Fibroblast of skin of back (primary cell): Measurements from ENCODE around the gene CNGB1.
"Not testable (repeated sequence)": the region's sequence is repeated elsewhere in the genome, so short reads cannot be mapped to it uniquely, and the experiment has no call there.

Experiments used
- DNase-seq: peaks from one replicate; pipeline ENCODE4 v3.0.0-alpha.2; 2013

The CNGB1 gene

GRCh38 chr16:57903656-57904055, 67.3 kb downstream of the CNGB1 start:
- DNase-seq = no peak

- DNase-seq = no peak
Measured at GRCh38 chr16:57901480-57902069, 69.4 kb downstream of the CNGB1 start.

GRCh38 chr16:57900796-57901479, 70.0 kb downstream of the CNGB1 start:
- DNase-seq = no peak

DNA sequence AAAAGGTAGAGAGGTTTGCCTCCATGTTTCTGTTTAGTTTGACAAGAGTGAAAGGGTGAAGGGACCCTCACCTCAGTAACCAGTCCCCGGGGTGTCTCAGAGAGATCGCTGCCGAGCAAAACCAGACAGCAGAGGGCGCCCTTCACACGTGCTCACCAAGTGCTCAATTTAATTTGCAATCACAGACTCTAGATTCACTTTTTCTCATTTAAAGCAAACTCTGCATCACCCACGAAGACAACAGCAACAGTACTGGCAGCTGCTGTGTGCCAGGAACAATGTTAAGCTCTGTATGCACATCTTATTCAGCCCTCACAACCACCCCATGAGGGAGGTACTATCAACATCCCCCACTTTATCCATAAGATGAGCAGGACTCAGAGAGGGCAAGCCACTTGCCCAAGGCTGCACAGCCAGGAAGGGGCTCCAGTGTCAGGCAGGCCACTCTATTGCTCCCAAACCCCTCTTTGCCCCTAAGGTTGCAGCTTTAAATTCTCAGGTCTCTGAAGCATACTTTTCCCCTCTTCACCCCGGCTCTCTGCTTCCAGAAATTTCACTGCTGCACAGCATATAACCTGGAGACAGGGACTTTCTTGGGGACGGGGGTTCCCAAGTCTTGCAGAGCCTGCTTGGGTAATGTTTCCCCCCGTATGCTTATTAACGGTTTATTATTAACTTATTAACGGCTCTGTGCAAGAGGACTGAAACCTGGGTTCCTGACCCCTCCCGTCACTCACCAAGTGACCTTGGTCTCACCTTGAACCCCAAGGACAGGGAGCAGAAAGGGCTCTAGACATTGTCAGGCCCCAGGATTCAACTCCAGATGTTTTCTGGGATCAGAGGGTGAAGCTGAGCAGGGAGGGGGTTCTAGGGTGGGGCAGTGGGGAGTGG, 70.9 kb downstream of the CNGB1 start:
- DNase-seq = peak; percentile 54

DNA sequence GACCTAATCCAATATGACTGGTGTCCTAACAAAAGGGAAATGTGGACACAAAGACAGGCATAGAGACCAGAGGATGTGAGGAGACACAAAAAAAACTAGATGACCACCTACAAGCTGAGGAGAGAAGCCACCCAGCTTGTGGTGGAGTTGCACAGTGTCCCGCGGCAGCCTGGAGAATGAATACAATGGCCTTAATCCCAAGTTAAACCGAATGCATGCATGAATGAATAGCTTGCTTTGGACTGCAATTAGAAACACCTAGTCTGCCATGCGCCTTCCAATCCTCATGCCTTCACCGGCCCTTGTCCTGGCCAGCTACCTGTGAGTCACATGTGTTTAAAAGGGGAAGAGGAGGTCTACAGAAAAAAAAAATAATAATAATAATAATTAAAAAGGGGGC, 72.0 kb downstream of the CNGB1 start:
- DNase-seq = no peak

GRCh38 chr16:57897996-57898395, 72.9 kb downstream of the CNGB1 start:
- DNase-seq = no peak

GRCh38 chr16:57897053-57897784, 73.7 kb downstream of the CNGB1 start:
- no peak for DNase-seq

DNA sequence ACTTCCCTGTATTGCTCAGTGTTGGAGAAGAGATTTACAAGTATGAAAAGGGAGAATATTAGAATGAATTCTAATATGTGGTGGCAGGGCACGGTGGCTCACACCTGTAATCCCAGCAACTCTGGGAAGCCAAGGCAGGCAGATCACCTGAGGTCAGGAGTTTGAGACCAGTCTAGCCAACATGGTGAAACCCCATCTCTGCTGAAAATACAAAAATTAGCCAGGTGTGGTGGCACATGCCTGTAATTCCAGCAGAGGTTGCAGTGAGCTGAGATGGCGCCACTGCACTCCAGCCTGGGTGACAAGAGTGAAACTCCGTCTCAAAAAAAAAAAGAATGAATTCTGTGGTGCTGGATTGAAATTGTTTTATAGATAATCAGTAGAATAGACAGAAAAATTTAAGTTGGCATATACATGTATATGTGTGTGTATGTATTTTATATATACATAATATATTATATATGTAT, 75.8 kb downstream of the CNGB1 start:
- DNase-seq = not testable (repeated sequence)

DNA sequence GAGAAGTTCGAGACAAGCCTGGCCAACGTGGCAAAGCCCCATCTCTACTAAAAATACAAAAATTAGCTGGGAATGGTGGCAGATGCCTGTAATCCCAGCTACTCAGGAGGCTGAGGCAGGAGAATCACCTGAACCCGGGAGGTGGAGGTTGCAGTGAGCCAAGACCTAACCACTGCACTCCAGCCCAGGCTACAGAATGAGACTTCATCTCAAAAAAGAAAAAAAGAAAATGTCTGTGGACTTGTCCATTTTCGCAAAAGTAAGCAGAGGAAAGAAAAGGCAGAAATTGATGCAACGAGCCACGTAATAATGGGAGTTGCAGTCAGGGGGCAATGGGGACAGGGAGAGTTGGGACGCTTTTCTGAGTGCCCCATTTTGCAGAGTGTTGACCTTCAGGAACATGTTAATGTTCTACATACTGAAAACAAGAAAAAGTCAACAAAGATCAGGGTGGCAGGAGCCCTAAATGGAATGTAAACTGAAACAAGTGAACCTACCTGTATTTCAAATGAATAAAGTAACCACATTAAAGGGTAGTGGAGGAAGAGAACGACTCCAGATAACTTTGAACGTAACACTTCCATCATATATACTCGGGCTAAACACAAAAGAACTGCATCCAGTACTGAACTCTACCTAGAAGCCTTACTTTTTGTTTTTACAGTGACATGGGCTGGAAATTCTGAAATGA, 76.4 kb downstream of the CNGB1 start:
- no peak for DNase-seq

- peak; percentile 38 for DNase-seq
Measured at GRCh38 chr16:57893559-57894389, 77.2 kb downstream of the CNGB1 start.

DNA sequence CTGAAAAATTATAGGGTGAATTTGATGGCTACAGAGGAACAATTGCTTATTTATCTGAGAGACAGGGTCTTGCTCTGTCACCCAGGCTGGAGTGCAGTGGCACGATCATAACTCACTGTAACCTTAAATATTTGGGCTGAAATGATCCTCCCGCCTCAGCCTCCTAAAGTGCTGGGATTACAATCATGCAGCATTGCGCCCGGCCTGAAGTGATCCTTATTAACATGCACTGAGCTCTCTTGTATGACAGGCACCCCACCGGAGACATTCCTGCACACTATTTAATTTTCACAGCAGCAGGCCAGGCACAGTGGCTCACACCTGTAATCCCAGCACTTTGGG, 77.7 kb downstream of the CNGB1 start:
- no peak for DNase-seq

DNA sequence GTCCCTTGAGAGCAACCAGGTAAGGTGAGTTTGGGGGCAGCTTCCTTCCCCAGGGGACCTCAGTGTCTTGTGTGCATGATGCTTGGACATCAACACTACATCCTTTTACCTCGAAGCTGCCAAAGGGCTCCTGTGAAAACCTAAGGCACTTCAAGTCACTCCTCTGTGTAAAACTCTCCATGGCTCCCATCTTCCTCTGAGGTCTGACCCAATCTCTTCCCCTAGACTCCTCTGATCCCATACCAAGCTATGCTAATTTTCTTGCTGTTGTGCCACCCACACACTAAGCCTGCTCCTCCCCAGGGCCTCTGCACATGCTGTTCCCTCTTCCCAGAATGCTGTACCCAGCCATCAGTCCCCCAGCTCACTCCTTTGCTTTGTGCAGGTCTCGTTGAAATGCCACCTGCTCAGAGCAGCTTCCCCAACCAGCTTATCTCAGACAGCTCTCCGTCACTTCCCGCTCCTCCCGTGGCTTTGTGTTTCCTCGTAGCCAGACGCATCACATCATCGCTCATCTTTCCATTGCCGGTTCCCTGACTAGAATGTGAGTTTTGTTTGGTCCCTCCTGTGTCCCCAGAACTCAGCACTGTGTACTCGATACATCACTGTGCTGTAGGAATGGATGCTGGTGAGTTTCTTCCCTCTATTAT, 78.4 kb downstream of the CNGB1 start:
- DNase-seq = no peak

DNA sequence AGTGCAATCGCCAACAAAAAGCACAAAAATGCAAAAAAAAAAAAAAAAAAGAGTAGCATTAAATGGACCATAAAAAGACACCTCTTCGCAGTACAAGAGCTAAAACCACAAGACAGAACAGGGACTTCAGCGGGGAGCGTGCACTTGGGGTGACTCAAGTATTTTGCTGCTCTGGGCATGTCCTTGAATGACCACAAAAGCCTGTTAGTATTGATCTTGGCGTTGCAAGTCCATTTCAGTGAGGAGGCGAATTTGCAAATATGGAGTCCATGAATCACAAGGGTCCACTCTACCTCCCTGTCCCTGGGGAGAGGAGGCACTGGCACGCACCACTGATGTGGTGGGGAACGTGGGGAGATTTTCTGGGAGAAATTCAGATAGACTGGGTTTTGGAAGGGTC, 78.9 kb downstream of the CNGB1 start:
- peak; percentile 49 for DNase-seq

- no peak for DNase-seq
Measured at GRCh38 chr16:57890752-57891111, 80.2 kb downstream of the CNGB1 start.

GRCh38 chr16:57889960-57890751, 80.8 kb downstream of the CNGB1 start:
- no peak for DNase-seq

DNA sequence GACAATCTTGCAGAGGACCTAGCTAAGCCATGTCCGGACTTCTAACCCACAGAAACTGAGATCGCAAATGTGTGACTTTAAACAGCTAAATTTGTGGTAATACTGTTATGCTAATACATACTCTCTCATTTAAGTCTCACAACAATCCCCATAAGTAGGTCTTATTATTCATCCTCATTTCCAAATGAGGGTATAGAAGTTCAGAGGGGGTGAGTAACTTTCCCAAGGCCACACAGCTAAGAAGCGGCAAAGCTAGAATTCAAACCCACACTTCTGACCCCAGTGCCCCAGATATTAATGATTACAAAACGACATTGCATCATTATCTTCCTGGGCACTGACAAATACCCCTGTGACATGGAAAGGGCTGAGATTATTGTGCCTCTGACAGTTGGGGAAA, 81.4 kb downstream of the CNGB1 start:
- DNase-seq = no peak

DNA sequence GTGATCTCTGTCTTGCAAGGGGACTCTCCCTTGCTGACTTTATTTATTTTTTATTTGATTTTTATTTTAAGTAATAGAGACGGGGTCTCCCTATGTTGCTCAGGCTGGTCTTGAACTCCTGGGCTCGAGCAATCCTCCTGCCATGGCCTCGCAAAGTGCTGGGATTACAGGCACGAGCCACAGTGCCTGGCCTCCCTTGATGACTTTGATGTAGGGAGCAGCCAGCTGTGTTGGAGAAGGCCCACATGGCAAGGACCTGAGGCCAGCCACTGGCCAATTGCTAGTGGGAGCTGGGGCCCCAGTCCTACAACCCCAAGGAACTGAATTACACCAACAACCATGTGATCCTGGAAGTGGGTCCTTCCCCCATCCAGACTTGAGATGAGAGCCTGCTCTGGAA, 81.8 kb downstream of the CNGB1 start:
- DNase-seq = no peak

DNA sequence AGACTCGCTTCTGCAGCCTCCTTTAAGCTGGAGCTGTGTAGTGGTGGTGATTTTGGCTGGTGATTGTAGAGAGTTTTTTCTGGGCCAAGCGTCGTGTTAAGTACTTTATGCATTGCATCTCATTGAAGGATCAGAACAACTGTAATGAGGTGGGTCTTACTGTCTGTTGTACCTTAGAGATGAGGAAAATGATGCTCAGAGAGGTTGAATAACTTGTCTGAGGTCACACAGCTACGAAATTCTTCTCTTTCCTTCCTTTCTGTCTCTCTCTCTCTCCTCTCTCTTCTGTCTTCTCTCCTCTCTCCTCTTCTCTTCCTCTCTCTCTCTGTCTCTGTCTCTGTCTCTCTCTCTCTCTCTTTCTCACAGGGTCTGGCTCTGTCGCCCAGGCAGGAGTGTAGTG, 82.8 kb downstream of the CNGB1 start:
- no peak for DNase-seq

DNA sequence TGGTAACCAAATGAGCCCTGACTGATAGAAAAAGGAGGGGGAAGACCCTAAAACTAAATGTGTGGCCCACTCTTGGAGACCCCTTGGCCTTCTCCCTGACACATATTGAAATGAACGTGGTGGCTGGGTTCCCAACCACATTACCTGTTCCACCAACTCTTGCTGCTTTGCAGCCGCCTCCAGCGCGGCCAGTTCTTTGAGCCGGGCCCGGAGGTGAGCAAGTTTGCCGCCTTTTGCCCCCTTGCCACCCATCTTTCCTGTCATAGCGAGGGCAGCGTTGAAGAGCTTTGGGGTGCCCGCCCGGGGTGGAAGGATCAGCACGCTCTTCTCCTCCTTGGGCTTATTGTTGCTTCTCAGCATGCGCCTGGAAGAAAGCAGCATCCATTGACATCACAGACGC, 83.2 kb downstream of the CNGB1 start:
- DNase-seq = no peak

GRCh38 chr16:57886427-57886826, 84.5 kb downstream of the CNGB1 start:
- DNase-seq = no peak
